Left lung (tissue), 10 donors: ENCODE results near the gene PFKFB2. TPM values are rescaled to one million over a fixed set of nuclear protein-coding genes. Genes with fewer than 3 reads are reported as not detected.

Source experiments
- ATAC-seq: fragments of 200-7000 bp; cut with Tn5 transposase; one replicate; pipeline ENCODE4 v1.9.1; 2020; ENCODE audit warnings: moderate library complexity
- DNase-seq, 4 donors: peaks; one replicate each; pipeline ENCODE4 v3.0.0-alpha.2; 2013 to 2020
- H3K27ac ChIP-seq, 2 donors: fragments of 200-600 bp; sonication (generic) in 1 of 2; one replicate each; pipeline versions ENCODE4 v1.5.0 to v1.8.0; 2020 to 2021
- H3K27me3 ChIP-seq, 2 donors: fragments of 200-600 bp; sonication (generic) in 1 of 2; one replicate each; pipeline versions ENCODE4 v1.5.0 to v1.8.0; 2020 to 2021
- H3K36me3 ChIP-seq, 2 donors: fragments of 200-600 bp; sonication (generic) in 1 of 2; one replicate each; pipeline versions ENCODE4 v1.5.0 to v1.8.0; 2020 to 2021
- H3K4me1 ChIP-seq, 2 donors: fragments of 200-600 bp; one replicate each; pipeline ENCODE4 v1.8.0; 2021
- H3K4me3 ChIP-seq, 2 donors: fragments of 200-600 bp; sonication (generic) in 1 of 2; one replicate each; pipeline versions ENCODE4 v1.5.0 to v1.8.0; 2020 to 2021; ENCODE audit warnings: mild to moderate bottlenecking in 1 of 2
- H3K9me3 ChIP-seq, 2 donors: fragments of 200-600 bp; sonication (generic) in 1 of 2; one replicate each; pipeline versions ENCODE4 v1.5.0 to v1.8.0; 2020 to 2021
- CTCF ChIP-seq, 2 donors: fragments of 200-600 bp; sonication (generic) in 1 of 2; IDR thresholded peaks; one replicate each; pipeline versions ENCODE4 v1.5.0 to v1.8.0; 2021; ENCODE audit warnings: antibody characterized with exemption in 2 of 2
- intact Hi-C, 2 donors: fragments of 100-400 bp; cut with DNase I; formaldehyde crosslinking; loops; one replicate each; pipeline versions ENCODE4 v1.11.2 to v1.14.2; 2022
- polyA plus RNA-seq, 6 donors: library from polyadenylated mRNA; unstranded; fragments of 120-200 nt; gene quantifications; one replicate each; pipeline ENCODE4 v1.2.1, GENCODE V29; 2013; ENCODE audit not compliant: insufficient read length in 6 of 6
- total RNA-seq, 2 donors: library from RNA; stranded (reverse); fragmentation: NEBNext Ultra II Directional; extraction: Animal tissue kit (Norgen Biotek cat#: 25700); gene quantifications; one replicate each; pipeline ENCODE4 v1.2.1, GENCODE V29; 2021
- donor health status: DM: no; HTN: yes; CAD: no.
- donor health status: DM: no; HTN: no; CAD: no.

Gene PFKFB2
- total and polyA plus RNA-seq, 8 donors = 13.4 to 63.8 (median 17.2) TPM

- intact Hi-C loops = no loop called here
- DNase-seq (no peak), ATAC-seq (no peak)
- no peak overlapping the region for H3K4me3 ChIP-seq
- H3K9me3 ChIP-seq = no peaks in the 10 kb centered on the region
- no peaks in the 10 kb centered on the region for H3K4me1 ChIP-seq
- H3K27me3 ChIP-seq = no peaks in the 10 kb centered on the region
- no peaks in the 10 kb centered on the region for H3K36me3 ChIP-seq
- H3K27ac ChIP-seq = no peak overlapping the region
- TF ChIP-seq CTCF (IDR thresholded peaks at IDR 0.05) = no peak
These were observed 44.8 kb downstream of the PFKFB2 start for GRCh38 chr1:207097871-207098324.

DNA sequence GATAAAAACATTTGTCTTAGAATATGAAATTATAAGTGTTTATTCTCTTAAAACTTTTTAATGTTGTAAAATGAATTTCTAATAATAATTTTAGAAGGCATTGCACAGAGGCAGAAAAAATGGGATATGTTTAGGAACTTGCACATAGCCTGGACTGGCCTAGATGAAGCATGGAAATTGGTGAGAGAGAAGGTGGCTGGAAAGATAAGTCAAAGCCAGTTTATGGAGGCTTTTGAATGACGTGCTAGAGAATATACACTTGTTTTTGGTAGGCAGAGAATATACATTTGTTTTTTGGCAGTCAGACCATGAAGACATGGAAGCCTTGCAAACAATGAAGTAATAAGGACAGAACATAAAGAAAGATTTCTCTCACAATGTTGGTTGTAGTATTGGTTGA lies 48.6 kb downstream of the PFKFB2 start:
- H3K27ac ChIP-seq = no peak overlapping the region
- no peaks in the 10 kb centered on the region for H3K36me3 ChIP-seq
- no peaks in the 10 kb centered on the region for H3K27me3 ChIP-seq
- no peaks in the 10 kb centered on the region for H3K9me3 ChIP-seq
- ATAC-seq (no peak), DNase-seq (no peak)
- H3K4me1 ChIP-seq = peaks cover 0 to 11% of the 10 kb centered on the region in 2 donors
- no peak overlapping the region for H3K4me3 ChIP-seq
- TF ChIP-seq CTCF (IDR thresholded peaks at IDR 0.05) = no peak
- intact Hi-C loops = no loop called here

GRCh38 chr1:207102146-207102545 lies 49.1 kb downstream of the PFKFB2 start:
- no peak for TF ChIP-seq CTCF (IDR thresholded peaks at IDR 0.05)
- no peaks in the 10 kb centered on the region for H3K27me3 ChIP-seq
- intact Hi-C loops = no loop called here
- no peaks in the 10 kb centered on the region for H3K36me3 ChIP-seq
- no peak for DNase-seq
- H3K27ac ChIP-seq = no peak overlapping the region
- no peaks in the 10 kb centered on the region for H3K9me3 ChIP-seq
- no peak overlapping the region for H3K4me3 ChIP-seq
- ATAC-seq = no peak
- peaks cover 0 to 11% of the 10 kb centered on the region in 2 donors for H3K4me1 ChIP-seq

GRCh38 chr1:207102659-207103058 lies 49.6 kb downstream of the PFKFB2 start:
- intact Hi-C loops = no loop called here
- no peak for TF ChIP-seq CTCF (IDR thresholded peaks at IDR 0.05)
- ATAC-seq (no peak), DNase-seq (no peak)
- no peak overlapping the region for H3K27ac ChIP-seq
- H3K4me3 ChIP-seq = no peak overlapping the region
- H3K9me3 ChIP-seq = no peaks in the 10 kb centered on the region
- no peaks in the 10 kb centered on the region for H3K36me3 ChIP-seq
- no peaks in the 10 kb centered on the region for H3K27me3 ChIP-seq
- H3K4me1 ChIP-seq = peaks cover 0 to 11% of the 10 kb centered on the region in 2 donors

DNA sequence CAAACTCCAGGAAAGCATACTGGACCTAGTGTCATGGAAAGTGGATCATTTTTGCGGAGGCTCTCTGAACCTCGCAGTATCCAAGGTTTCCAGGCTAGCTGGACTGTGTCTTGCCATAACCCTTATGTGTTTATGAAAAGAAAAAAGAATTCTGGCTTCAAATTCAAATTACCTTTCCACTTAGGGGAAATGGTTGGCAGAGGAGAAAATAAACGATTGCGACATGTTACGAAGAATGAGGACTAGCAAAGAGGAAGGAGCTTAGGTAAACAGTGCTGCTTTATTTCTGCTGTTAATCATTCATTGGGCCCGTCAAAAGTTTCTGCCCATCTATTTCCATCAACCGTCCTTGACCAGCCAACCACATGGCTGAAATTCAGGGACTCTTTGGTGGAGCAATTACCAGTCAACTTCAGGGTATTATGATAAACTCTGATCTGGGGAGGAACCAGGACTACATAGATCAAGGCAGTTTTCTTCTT lies 50.9 kb downstream of the PFKFB2 start, which contains the start of gene C4BPA:
Gene C4BPA (plus strand): TSS at position 342 of the 482 bp plus-strand sequence. CDS start 8,793 bp downstream, outside the sequence.
- no peaks in the 10 kb centered on the region for H3K36me3 ChIP-seq
- intact Hi-C loops = no loop called here
- H3K27me3 ChIP-seq = no peaks in the 10 kb centered on the region
- no peak for TF ChIP-seq CTCF (IDR thresholded peaks at IDR 0.05)
- peak within 1 kb of the TSS in 1 of 2 donors; percentile 23 for H3K27ac ChIP-seq
- peaks cover 0 to 11% of the 10 kb centered on the region in 2 donors for H3K4me1 ChIP-seq
- H3K4me3 ChIP-seq = no peak within 1 kb of the TSS
- peak; percentile 87 for ATAC-seq
- peak in 1 of 4 donors; percentile 36 for DNase-seq
- H3K9me3 ChIP-seq = no peaks in the 10 kb centered on the region
